Tibial nerve (tissue), 4 donors: Measurements from ENCODE around the gene CLECL1. TPM values are rescaled to one million over a fixed set of nuclear protein-coding genes. Genes with fewer than 3 reads are reported as not detected.
A peak's percentile ranks its signal among the peaks of the same experiment; 100 is the strongest.

Experiments
- DNase-seq, 2 donors: peaks; one replicate each; pipeline ENCODE4 v3.0.0-alpha.2; 2019; ENCODE audit warnings: low spot score in 2 of 2
- H3K27ac ChIP-seq, 4 donors: fragments of 200-600 bp; sonication (generic) in 3 of 4; one replicate each; pipeline ENCODE4 v1.5.1; 2017 to 2019; ENCODE audit warnings: mild to moderate bottlenecking in 1 of 4
- H3K27me3 ChIP-seq, 2 donors: fragments of 200-600 bp; sonication (generic) in 1 of 2; one replicate each; pipeline versions ENCODE4 v1.5.1 to v1.6.0; 2017 to 2019
- H3K36me3 ChIP-seq, 3 donors: fragments of 200-600 bp; sonication (generic); one replicate each; pipeline ENCODE4 v1.5.1; 2018 to 2019
- H3K4me1 ChIP-seq, 4 donors: fragments of 200-600 bp; sonication (generic) in 3 of 4; one replicate each; pipeline ENCODE4 v1.5.1; 2017 to 2019
- H3K4me3 ChIP-seq, 4 donors: fragments of 200-600 bp; sonication (generic) in 3 of 4; one replicate each; pipeline ENCODE4 v1.5.1; 2017 to 2019; ENCODE audit warnings: mild to moderate bottlenecking in 1 of 4, moderate library complexity in 1 of 4
- H3K9me3 ChIP-seq, 4 donors: fragments of 200-600 bp; sonication (generic) in 3 of 4; one replicate each; pipeline ENCODE4 v1.5.1; 2017 to 2019
- EP300 ChIP-seq, 2 donors: sonication (generic); formaldehyde crosslinking; IDR thresholded peaks; one replicate each; pipeline ENCODE4 v1.6.1; 2017; ENCODE audit warnings: antibody characterized with exemption in 2 of 2, mild to moderate bottlenecking in 1 of 2
- POLR2A ChIP-seq, 2 donors: fragments of 450-650 bp; IDR thresholded peaks; one replicate each; pipeline ENCODE4 v1.6.1; 2017; ENCODE audit warnings: antibody characterized with exemption in 2 of 2, mild to moderate bottlenecking in 2 of 2, moderate library complexity in 2 of 2
- WGBS, 2 donors: methylation state at CpG; one replicate each; pipeline ENCODE4 v1.1.5; 2018; 5-methylcytosine and 5-hydroxymethylcytosine counted together
- total RNA-seq, 4 donors: library from RNA; depleted of rRNA; stranded (reverse); fragments of >200 nt; gene quantifications; one replicate each; pipeline ENCODE4 v1.1.0, GENCODE V29; 2016
- TF ChIP-seq, protein P1 (sequence below), 5 experiments: fragments of 200-600 bp in 3 of 5; fragments of 450-650 bp in 2 of 5; sonication (generic) in 3 of 5; IDR thresholded peaks; one replicate each; pipeline ENCODE4 v1.5.1; 2016 to 2019; ENCODE audit warnings: antibody characterized with exemption in 5 of 5, mild to moderate bottlenecking in 3 of 5, moderate library complexity in 2 of 5

Gene CLECL1
- total RNA-seq, 4 donors from 2014 or later: not detected

GRCh38 chr12:9759694-9760093, 26.8 kb upstream of the CLECL1 start:
- TF ChIP-seq, protein P1, sequence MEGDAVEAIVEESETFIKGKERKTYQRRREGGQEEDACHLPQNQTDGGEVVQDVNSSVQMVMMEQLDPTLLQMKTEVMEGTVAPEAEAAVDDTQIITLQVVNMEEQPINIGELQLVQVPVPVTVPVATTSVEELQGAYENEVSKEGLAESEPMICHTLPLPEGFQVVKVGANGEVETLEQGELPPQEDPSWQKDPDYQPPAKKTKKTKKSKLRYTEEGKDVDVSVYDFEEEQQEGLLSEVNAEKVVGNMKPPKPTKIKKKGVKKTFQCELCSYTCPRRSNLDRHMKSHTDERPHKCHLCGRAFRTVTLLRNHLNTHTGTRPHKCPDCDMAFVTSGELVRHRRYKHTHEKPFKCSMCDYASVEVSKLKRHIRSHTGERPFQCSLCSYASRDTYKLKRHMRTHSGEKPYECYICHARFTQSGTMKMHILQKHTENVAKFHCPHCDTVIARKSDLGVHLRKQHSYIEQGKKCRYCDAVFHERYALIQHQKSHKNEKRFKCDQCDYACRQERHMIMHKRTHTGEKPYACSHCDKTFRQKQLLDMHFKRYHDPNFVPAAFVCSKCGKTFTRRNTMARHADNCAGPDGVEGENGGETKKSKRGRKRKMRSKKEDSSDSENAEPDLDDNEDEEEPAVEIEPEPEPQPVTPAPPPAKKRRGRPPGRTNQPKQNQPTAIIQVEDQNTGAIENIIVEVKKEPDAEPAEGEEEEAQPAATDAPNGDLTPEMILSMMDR (IDR thresholded peaks at IDR 0.05): no peak
- no peak for TF ChIP-seq EP300 (IDR thresholded peaks at IDR 0.05)
- no peak for TF ChIP-seq POLR2A (IDR thresholded peaks at IDR 0.05)
- WGBS, 2 donors: 84 to 94% methylated on average over 1 of the region's 1 CpG
- Histone ChIP-seq H3K4me1 (no peaks in the 10 kb centered on the region), H3K27me3 (no peaks in the 10 kb centered on the region), H3K9me3 (no peaks in the 10 kb centered on the region), H3K36me3 (no peaks in the 10 kb centered on the region), H3K27ac (peak overlapping the region in 2 of 4 donors; percentile 23 to 82), H3K4me3 (peak overlapping the region in 2 of 4 donors; percentile 22 to 40)
- DNase-seq: no peak

DNA sequence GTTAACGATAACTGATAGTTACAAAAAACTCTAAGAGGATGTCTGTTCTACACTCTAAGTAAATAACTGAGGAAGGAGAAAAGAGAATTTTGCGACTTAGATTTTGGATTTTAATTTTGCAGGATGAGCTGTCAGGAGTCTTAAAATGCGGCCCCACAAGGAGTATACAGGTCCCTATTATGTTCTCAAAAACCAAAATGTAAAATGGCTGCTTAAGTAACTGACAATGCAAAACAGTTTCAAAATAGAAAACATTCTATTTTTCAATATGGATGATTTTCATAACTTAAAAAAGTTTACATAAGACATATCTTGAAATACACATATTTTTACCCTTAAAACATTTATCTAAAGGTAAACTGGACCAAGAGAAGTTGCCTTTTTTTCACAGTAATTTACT, 25.2 kb upstream of the CLECL1 start:
- H3K4me1 ChIP-seq: no peaks in the 10 kb centered on the region
- H3K36me3 ChIP-seq: no peaks in the 10 kb centered on the region
- DNase-seq: no peak
- H3K27ac ChIP-seq: peak overlapping the region in 3 of 4 donors; percentile 6 to 82 (median 23)
- 79 to 83% methylated on average over 3 of the region's 3 CpGs for WGBS, 2 donors
- no peak for TF ChIP-seq EP300 (IDR thresholded peaks at IDR 0.05)
- TF ChIP-seq, protein P1 (IDR thresholded peaks at IDR 0.05): no peak
- TF ChIP-seq POLR2A (IDR thresholded peaks at IDR 0.05): no peak
- no peaks in the 10 kb centered on the region for H3K27me3 ChIP-seq
- H3K4me3 ChIP-seq: peak overlapping the region in 2 of 4 donors; percentile 22 to 40
- no peaks in the 10 kb centered on the region for H3K9me3 ChIP-seq

- no peaks in the 10 kb centered on the region for H3K4me1 ChIP-seq
- H3K27me3 ChIP-seq: no peaks in the 10 kb centered on the region
- H3K4me3 ChIP-seq: no peak overlapping the region
- DNase-seq: no peak
- no peaks in the 10 kb centered on the region for H3K9me3 ChIP-seq
- 76 to 90% methylated on average over 5 of the region's 5 CpGs for WGBS, 2 donors
- H3K27ac ChIP-seq: no peak overlapping the region
- no peak for TF ChIP-seq POLR2A (IDR thresholded peaks at IDR 0.05)
- TF ChIP-seq EP300 (IDR thresholded peaks at IDR 0.05): no peak
- TF ChIP-seq, protein P1 (IDR thresholded peaks at IDR 0.05): no peak
- no peaks in the 10 kb centered on the region for H3K36me3 ChIP-seq
Measured at GRCh38 chr12:9757433-9758025, 24.6 kb upstream of the CLECL1 start.

GRCh38 chr12:9756706-9757105, 23.8 kb upstream of the CLECL1 start:
- Histone ChIP-seq H3K36me3 (no peaks in the 10 kb centered on the region), H3K4me3 (no peak overlapping the region), H3K9me3 (no peaks in the 10 kb centered on the region), H3K27me3 (no peaks in the 10 kb centered on the region), H3K27ac (no peak overlapping the region), H3K4me1 (no peaks in the 10 kb centered on the region)
- DNase-seq: no peak
- TF ChIP-seq EP300 (IDR thresholded peaks at IDR 0.05) (no peak), POLR2A (IDR thresholded peaks at IDR 0.05) (no peak)
- TF ChIP-seq, protein P1 (IDR thresholded peaks at IDR 0.05): no peak
- WGBS, 2 donors: 91 to 92% methylated on average over 5 of the region's 5 CpGs

DNA sequence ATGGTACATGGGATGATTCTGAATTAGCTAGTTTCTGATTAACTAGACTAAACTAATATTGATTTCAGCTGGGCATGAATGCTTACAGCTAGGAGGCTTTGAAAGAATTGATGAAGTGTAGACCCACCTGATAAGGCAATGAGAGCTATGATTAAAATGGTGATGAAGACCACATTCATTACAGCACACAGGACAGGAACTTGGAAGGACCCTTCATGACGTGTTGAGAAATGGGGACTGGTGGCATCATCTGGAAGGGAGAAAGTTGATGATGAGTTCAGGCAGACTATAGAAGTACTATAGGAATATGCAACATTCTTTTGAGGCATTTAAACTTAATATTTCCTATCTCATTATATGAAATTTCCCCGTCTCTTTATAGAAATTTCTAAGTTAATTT, 23.3 kb upstream of the CLECL1 start:
- WGBS, 2 donors: 85 to 94% methylated on average over 2 of the region's 2 CpGs
- Histone ChIP-seq H3K27ac (no peak overlapping the region), H3K27me3 (no peaks in the 10 kb centered on the region), H3K4me1 (peaks cover 0 to 4% (median 0%) of the 10 kb centered on the region in 4 donors), H3K36me3 (no peaks in the 10 kb centered on the region), H3K9me3 (no peaks in the 10 kb centered on the region), H3K4me3 (no peak overlapping the region)
- TF ChIP-seq POLR2A (IDR thresholded peaks at IDR 0.05): no peak
- TF ChIP-seq, protein P1 (IDR thresholded peaks at IDR 0.05): no peak
- no peak for DNase-seq
